ENCODE data around the gene CHCHD1. TPM values are rescaled to one million over a fixed set of nuclear protein-coding genes. Genes with fewer than 3 reads are reported as not detected.

The CHCHD1 gene
- total and polyA plus RNA-seq, 2 experiments from 2014 or later = 40.6 to 187 TPM

GRCh38 chr10:73765066-73765465, 16.8 kb upstream of the CHCHD1 start:
- H3K27me3 Mint-ChIP-seq (ENCODE audit: insufficient read depth, low read depth, poor library complexity) = no peaks in the 10 kb centered on the region
- H3K36me3 ChIP-seq (ENCODE audit: insufficient read depth) = peaks cover 32% of the 10 kb centered on the region
- peaks cover 63% of the 10 kb centered on the region for H3K36me3 Mint-ChIP-seq (ENCODE audit: low read depth)

More at GRCh38 chr10:73765066-73765465, 16.8 kb upstream of the CHCHD1 start:
- Mint-ChIP-seq H3K27ac (no peak overlapping the region), H3K9me3 (no peaks in the 10 kb centered on the region), H3K4me3 (no peak overlapping the region), H3K4me1 (peaks cover 3% of the 10 kb centered on the region; the same call in 1 of the 3 replicates)
- ATAC-seq = no peak
- Histone ChIP-seq H3K4me3 (no peak overlapping the region), H3K9me2 (ENCODE audit: insufficient read depth) (no peaks in the 10 kb centered on the region), H3K4me1 (ENCODE audit: insufficient read depth) (no peaks in the 10 kb centered on the region), H3K27ac (ENCODE audit: low read depth) (no peak overlapping the region), H3K79me2 (replicated peaks; ENCODE audit: insufficient read depth) (no peaks in the 10 kb centered on the region), H4K20me1 (replicated peaks; ENCODE audit: insufficient read depth) (peaks cover 6% of the 10 kb centered on the region; the same call in 1 of the 2 replicates), H3K27me3 (ENCODE audit: insufficient read depth) (no peaks in the 10 kb centered on the region), H3K4me2 (no peak overlapping the region), H2AFZ (no peak overlapping the region), H3F3A (replicated peaks; ENCODE audit: low read depth) (no peaks in the 10 kb centered on the region; the same call in 1 of the 2 replicates)
- TF ChIP-seq EZH2 (IDR thresholded peaks at IDR 0.05; ENCODE audit: low read depth, unreplicated experiment) = no peak
- TF ChIP-seq JUNB (IDR thresholded peaks at IDR 0.05; ENCODE audit: unreplicated experiment) = no peak
- TF ChIP-seq EZH2phosphoT487 (IDR thresholded peaks at IDR 0.05; ENCODE audit: unreplicated experiment) = no peak
- TF ChIP-seq CREB1 (CRISPR knock-in tag; IDR thresholded peaks at IDR 0.05; ENCODE audit: low read depth) = no peak
- no peak for TF ChIP-seq CTCF (conservative IDR thresholded peaks at IDR 0.05; ENCODE audit: low read depth in 2 of 2)
- TF ChIP-seq POLR2AphosphoS5 (IDR thresholded peaks at IDR 0.05; ENCODE audit: low read depth) = no peak
- no peak for TF ChIP-seq ZNF114 (CRISPR knock-in tag; IDR thresholded peaks at IDR 0.05)
- no peak for TF ChIP-seq ZNF462 (CRISPR knock-in tag; IDR thresholded peaks at IDR 0.05)
- TF ChIP-seq ZNF331 (CRISPR knock-in tag; IDR thresholded peaks at IDR 0.05; ENCODE audit: low read depth) = no peak
- DNase-seq (ENCODE audit: low spot score) = no peak
